Activated T-cell treated with anti-CD3 and anti-CD28 coated beads for 4 hours (primary cell): ENCODE measurements around the gene ZNF700.
A peak's percentile ranks its signal among the peaks of the same experiment; 100 is the strongest.
"Not testable (repeated sequence)": the region's sequence is repeated elsewhere in the genome, so short reads cannot be mapped to it uniquely, and the experiment has no call there.

ENCODE experiments used
- DNase-seq: peaks from one replicate; pipeline ENCODE4 v3.0.0-alpha.2; 2020

ZNF700 gene

DNA sequence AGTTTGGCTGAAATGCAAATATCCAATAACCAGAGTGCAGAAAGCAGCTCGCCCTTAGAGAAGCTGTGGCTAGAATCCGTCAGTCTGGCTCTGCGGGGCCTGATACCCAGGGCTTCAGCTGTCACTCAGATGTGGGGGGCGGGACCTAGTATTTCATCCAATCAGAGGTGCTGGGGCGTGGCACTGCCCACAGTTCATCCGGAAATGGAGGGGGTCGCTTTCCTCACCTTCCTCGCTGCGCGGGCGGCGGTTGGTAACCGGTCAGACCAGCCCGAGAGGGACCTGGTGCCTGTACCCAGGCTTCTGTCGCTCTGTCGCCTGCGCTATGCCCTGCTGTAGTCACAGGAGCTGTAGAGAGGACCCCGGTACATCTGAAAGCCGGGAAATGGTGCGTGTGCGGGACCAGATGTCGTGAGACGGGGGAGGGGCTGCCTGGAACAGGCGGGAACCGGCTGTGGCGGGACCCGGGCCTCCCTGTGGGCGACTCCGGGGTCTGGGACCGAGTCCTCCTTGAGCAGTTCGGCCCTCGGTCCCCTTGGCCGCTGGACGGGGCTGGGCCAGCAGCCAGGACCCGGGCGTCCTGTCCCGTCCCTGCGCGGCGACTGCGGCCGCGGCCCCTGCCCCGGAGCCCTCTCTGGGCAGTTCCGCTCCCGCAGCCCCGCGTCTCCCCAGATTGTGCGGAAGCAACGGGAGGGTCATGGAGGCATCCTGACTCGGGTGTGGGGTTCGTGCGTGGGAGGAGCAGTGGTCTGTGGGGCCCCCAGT is at the start of gene ZNF700:
Gene ZNF700, plus strand, starts transcription at position 222 of the 765 bp plus-strand sequence. Its CDS starts 104 bp downstream, at position 326.
- DNase-seq: peak; percentile 93

DNA sequence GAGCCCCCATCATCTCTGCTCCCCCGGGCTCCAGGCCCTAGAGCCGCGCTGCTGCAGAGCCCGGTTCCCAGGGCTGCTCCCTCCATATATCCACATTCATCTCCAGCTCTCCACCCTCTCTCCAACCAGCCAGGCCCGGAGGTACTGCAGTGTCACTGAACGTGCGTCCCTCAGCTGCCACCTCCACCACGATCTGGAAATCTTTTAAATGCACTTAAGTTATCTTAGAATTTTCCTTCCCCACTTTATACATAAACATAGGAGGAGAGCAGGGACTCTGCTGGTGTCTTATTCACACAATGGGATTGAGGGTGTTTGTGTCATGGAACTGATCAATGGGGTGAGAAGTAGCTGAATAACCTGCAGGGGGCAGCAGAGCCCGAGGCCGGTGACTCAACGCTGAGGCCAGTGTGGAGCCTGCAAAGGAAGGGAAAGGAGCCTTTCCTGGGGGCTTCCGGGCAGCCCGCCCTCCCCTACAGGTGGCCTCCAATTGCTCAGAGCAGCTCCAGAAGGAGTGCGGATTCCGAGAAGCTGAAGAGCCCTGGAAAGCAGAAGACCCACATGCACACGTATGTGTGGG is 45.1 kb upstream of the ZNF700 start:
- DNase-seq: peak; percentile 24

DNA sequence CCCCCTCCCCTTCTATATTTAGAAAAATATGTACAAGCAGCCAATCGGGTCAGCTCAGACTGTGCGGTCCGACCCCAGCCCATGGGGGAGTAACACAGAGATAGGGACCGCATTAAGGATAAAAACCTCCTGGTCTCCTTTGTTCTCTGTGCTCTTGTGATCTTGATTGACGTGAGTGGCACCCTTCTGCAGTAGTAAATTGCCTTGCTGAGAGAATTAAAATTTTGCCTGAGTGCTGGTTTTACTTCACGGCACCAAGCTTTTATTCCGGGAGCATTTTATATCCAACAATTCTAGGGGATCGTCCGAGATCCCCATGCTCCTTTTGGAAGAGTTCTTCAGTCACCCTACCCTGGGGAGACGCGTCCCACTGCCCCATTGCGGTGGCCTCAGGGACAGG is 44.3 kb upstream of the ZNF700 start:
- no peak for DNase-seq

DNA sequence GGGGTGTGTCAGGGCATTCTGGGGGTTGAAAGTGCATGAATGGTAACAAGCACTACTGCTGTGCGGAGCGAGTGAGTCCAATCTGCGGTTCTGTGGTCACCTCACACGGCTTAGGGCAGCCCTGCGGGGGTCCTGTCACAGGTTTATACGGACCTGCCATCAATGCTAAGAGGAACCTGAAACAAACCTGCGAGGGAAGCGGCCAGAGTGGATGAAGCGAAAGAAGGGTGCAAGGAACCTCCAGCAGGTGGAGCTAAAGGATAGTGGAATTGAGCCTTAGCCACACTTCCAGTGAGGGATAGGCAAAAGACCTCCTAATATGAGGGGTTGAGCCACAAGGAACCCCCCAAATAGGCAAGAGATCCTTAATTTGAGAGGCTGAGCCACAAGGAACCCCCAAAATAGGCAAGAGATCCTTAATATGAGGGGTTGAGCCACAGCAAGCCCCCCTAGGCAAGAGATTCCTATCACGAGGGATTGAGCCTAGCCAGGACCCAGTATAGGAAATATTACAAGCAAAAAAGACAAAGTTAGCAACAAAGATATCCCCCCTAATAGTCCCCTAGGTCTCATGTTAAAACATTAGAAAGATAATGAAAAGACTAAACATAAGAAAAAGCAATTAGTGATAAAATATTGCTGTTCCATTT is 43.6 kb upstream of the ZNF700 start:
- peak; percentile 60 for DNase-seq

DNA sequence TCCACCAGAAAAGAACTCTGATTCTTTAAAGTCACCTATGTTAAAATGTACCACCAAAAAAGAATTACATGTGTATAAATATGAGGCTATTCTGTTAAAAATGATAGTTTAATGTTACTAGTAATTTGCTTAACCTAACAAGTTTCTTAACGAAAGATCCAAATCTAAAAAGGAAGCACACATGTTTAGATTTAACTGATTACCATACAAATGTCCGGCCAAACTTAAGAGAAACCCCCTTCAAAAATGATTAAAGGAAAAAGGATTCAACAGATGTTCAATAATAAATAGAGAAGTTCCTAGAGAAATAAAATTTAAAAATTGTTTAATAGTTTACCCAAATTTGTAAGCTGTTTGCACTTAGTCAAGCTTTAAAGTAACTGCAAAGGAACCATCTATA is 42.3 kb upstream of the ZNF700 start:
- DNase-seq: no peak

DNA sequence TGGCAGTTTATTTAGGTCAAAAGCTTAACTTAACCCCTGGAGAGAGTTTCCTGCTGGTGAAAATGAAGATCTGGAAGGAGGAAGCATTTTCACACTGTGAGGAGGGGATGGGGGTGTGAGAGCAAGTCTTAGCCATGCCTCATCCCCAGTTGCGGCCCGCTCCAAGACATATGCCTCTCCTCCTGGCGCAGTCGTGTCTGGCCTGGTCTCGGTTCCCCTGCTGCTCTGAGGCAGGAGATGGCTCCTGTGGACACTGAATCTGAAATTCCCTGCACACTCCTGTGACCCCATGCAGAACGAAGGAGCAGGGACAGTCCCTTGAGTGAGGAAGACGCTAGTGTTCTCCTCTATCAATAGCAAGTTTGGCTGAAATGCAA is 37.7 kb upstream of the ZNF700 start:
- DNase-seq: no peak

DNA sequence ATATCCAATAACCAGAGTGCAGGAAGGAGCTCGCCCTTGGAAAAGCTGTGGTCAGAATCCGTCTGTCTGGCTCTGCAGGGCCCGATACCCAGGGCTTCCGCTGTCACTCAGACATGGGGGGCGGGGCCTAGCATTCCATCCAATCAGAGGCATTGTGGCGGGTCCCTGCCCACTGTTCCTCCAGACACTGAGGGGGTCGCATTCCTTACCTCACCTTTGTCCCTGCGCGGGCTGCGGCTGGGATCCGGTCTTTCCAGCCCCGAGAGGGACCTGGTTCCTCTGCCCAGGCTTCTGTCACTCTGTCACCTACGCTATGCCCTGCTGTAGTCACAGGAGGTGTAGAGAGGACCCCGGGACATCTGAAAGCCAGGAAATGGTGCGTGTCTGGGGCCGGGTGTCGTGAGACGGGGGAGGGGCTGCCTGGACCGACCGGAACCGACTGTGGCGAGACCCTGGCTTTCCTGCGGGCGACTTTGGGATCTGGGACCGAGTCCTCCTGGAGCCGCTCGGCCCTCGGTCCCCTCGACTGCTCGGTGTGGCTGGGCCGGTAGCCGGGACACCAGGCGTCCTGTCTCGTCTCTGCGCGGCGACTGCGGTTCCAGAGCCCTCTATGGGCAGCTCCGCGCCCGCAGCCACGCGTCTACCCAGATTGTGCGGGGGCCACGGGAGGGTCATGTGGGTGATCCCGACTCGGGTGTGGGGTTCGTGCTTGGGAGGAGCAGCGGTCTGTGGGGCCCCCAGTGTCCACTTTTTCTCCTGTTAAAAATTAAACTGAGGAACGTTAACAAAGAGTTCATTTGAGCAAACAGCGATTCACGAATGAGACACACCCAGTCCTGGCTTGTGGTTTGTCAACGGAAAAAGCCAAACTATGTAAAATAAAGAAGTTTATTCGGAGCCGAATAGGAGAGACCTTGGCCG is 37.0 kb upstream of the ZNF700 start, which contains the start of gene ZNF69:
Gene ZNF69, plus strand, starts transcription at position 172 of the 921 bp plus-strand sequence. Its CDS starts 142 bp downstream, at position 314.
- DNase-seq: peak; percentile 56

DNA sequence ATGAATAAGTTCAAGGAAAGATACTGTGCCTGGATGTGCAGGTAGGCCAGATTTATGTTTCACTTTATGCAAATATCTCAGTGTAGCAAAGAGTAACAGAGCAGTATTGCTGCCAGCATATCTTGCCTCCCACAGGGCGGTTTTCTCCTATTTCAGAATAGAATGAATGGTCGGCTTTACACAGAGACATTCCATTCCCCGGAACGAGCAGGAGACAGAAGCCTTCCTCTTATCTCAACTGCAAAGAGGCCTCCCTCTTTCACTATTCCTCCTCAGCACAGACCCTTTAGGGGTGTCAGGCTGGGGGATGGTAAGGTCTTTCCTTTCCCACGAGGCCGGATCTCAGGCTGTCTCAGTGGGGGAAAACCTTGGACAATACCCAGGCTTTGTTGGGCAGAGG is 35.0 kb upstream of the ZNF700 start:
- DNase-seq: not testable (repeated sequence)

DNA sequence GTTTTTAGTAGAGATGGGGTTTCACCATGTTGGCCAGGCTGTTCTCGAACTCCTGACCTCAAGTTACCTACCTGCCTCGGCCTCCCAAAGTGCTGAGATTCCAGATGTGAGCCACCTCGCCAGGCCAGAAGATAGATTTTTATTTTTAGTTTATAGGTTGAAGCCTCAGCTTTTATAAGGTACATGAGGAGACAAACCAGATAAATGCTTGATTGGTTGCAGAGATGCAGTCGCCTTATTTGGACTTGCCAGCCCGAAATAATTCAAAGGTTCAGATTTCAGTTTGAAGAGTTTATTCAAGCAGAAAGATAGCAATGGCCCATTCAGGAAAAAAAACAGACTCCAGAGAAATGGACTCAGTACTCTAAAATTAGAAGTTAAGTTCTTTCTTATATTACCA is 34.3 kb upstream of the ZNF700 start:
- DNase-seq: no peak

DNA sequence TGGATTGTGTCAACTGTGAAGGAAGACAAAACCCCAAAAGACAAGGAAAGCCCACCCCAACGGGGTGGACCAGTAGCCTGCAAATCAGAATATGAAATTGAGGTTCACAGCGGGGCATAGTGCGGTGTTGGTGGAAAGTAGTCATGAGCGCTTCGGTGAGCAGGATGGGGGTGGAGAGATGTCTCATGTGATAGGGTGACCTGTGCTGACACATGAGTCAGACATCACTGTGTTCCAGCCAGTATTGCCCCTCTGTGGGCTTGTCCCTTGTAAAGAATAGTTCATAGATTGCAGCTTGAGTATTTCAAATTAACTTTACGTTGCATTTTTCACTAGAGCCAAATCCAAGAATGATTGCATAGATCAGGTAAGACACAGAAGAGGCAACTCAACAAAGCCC is 30.1 kb upstream of the ZNF700 start:
- no peak for DNase-seq

DNA sequence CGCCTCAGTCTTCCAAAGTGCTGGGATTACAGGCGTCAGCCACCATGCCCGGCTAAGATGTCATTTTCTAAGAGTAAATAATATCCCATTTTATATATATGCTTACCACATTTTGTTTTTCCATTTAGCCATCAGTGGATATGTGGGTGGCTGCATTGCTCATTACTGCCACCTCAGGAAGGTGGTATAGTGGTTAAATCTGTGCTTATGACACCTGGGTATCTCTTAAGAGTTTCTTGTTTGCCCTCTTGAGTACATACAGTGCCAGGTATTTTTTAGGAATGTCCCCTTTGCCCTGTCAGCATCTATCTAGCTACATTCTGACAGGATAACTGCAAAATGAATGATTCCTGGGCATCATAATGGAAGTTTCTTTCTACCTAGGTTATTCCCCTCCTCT is 22.7 kb upstream of the ZNF700 start:
- no peak for DNase-seq

DNA sequence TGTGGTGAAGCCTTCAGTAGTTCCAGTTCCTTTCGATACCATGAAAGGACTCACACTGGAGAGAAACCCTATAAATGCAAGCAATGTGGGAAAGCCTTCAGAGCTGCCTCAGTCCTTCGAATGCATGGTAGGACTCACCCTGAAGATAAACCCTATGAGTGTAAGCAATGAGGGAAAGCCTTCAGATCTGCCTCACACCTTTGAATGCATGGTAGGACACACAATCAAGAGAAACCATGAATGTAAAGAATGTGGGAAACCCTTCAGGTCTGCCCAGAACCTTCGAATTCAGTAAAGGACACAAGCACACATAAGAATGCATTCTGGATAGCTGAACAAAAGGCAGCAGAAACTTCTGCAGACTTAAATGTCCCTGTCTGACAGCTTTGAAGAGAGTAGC is 19.0 kb upstream of the ZNF700 start:
- DNase-seq: no peak

DNA sequence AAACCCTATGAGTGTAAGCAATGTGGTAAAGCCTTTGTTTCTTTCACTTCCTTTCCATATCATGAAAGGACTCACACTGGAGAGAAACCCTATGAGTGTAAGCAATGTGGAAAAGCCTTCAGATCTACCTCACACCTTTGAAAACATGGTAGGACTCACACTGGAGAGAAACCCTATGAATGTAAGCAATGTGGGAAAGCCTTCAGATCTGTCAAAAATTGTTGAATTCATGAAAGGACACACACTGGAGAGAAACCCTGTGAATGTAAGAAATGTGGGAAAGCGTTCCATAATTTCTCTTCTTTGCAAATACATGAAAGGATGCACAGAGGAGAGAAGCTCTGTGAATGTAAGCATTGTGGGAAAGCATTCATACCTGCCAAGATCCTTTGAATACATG is 13.0 kb upstream of the ZNF700 start:
- DNase-seq: not testable (repeated sequence)

DNA sequence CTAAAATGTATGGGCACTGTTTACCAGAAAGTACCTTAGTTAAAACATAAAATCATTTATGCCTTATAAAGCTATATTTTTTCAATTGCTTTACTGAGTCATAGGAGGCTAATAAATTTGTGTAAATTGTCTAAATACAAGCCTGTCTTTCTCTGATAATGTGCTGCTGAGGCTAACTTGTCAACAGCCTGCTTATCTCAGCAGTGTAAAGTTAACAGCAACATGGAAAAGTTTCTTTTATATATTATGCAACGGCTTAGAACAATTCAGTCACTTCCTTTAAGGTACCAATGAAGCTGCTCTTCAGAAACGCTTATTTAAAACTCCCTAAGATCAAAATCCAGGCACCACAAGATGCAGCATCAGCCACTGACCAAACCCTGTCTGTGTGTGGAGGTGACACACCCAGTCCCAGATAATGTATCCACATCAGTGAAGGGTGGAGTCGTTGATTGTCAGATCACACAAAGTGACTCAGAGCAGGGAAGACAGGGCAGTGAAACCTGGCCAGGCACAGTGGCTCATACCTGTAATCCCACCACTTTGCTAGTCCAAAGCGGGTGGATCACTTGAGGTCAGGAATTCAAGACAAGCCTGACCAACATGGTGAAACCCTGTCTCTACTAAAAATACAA is 10.4 kb upstream of the ZNF700 start:
- not testable (repeated sequence) for DNase-seq

DNA sequence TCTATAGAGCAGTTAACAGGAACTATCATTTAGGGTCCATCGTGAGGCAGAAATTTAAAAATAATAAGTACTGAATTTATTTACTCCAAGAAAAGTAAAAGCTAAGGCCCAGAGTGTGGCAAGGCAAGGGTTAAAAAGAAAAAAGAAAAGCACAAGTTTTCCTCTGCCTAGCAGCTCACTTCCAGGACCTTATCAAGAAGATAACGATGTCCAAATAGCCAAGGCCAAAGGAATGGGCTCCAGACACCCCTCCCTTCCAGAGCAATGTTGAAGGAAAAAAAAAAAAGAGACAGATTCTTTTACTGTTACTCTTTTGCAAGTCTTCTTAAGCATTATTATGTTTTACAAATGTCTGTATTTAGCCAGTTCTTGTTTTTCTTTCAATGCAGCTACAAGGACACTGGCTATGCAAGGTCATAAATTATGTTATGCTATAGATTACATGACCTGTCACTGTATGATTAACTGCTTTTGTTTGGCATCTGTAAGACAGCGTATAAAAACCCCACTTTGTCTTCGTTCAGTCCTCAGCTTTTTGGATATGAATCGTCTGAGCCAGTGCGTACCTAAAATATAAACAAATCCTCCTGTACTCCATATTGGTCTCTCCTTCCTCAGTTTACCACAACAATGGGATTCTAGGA is 2.9 kb upstream of the ZNF700 start:
- no peak for DNase-seq

DNA sequence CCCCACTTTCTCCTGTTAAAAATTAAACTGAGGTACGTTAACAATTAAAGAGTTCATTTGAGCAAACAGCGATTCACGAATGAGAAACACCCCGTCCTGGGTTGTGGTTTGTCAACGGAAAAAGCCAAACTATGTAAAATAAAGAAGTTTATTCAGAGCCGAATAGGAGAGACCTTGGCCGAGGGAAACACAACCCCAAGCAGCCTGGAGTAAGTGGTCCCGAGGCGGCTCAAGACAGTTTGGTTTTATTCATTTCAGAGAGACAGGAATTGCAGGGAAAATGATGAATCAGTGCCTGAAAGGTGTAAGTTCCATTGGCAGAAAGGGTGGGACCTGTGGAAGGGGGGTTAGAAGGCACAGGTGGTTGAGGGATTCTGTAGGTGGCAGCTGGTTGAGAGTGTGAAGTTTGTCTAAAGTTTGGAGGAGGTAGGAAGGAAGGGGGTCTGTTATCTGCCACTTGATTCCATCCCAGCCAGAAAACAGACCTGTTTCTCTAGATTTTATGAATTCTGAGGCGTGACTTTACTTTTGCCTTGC is 812 bp downstream of the ZNF700 start:
- not testable (repeated sequence) for DNase-seq

DNA sequence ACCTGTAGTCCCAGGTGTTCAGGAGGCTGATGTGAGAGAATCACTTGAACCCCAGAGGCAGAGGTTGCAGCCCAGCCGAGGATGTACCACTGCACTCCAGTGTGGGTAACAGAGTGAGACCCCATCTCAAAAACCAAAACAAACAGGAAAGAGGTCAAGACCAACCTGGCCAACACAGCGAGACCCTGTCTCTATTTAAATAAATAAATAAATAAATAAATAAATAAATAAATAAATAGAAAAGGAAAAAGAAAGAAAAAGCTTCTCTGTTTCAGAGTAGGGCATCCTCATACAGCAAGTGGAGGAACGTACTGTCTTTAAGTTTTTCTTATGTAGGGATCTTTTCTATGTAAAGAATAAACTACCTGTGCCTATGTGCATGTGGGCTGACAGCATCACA is 2.3 kb downstream of the ZNF700 start:
- no peak for DNase-seq

DNA sequence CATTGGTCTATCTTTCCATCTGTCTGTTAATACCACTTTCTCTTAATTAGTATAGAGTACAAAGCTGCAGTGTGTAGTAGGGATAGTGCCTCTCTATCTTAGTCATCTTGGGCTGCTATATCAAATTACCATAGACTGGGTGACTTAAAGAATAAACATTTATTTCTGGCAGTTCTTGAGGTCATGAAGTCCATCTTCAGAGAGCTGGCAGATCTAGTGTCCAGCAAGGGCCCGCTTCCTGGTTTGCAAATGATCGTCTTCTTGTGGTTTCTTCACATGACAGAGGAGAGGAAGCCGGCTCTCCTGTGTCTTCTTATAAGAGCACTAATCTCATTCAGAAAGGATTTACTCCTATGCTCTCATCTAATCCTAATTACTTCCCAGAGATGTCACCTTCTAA is 6.1 kb downstream of the ZNF700 start:
- no peak for DNase-seq

DNA sequence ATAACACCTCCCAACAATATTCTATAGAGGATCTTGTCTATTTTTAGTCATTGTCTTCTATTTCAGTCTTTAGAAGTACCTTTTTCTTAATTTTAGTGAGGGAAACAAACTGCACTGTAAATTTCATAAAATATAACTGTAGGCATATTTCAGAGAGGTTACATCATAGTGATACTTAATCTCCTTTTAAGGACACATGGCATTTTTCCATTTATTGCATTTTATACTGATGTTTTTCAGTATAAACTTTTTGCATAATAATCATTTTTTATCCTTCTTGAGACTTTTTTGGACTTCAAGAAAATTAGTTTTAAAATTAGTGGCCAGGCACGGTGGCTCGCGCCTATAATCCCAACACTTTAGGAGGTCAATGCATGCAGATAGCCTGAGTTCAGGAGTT is 6.6 kb downstream of the ZNF700 start:
- DNase-seq: no peak

DNA sequence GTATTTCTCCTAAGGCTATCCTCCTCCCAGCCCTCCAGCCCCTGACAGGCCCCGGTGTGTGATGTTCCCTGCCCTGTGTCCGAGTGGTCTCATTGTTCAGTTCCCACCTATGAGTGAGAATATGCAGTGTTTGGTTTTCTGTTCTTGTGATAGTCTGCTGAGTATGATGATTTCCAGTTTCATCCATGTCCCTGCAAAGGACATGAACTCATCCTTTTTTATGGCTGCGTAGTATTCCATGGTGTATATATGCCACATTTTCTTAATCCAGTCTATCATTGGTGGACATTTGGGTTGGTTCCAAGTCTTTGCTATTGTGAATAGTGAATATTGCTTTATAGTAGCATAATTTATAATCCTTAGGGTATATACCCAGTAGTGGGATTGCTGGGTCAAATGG is 10.9 kb downstream of the ZNF700 start:
- not testable (repeated sequence) for DNase-seq

DNA sequence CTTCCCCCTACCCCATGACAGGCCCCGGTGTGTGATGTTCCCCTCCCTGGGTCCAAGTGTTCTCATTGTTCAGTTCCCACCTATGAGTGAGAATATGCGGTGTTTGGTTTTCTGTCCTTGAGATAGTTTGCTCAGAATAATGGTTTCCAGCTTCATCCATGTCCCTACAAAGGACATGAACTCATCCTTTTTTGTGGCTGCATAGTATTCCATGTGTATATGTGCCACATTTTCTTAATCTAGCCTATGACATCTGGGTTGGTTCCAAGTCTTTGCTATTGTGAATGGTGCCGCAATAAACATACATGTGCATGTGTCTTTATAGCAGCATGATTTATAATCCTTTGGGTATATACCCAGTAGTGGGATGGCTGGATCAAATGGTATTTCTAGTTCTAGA is 13.5 kb downstream of the ZNF700 start:
- not testable (repeated sequence) for DNase-seq
